Nephron progenitor cell (in vitro differentiated cells): Measurements from ENCODE around the gene MAP10.

Experiments used
- DNase-seq: peaks from one replicate; pipeline ENCODE4 v3.0.0; 2021
- H3K27ac Mint-ChIP-seq: 2 replicates; pipeline ENCODE4 v1.8.0; 2021; ENCODE audit warnings: mild to moderate bottlenecking, moderate library complexity, mixed read lengths
- H3K27me3 Mint-ChIP-seq: 2 replicates; pipeline ENCODE4 v1.8.0; 2021; ENCODE audit warnings: mild to moderate bottlenecking, low read depth, mixed read lengths; ENCODE audit not compliant: poor library complexity
- H3K36me3 Mint-ChIP-seq: 2 replicates; pipeline ENCODE4 v1.8.0; 2021; ENCODE audit warnings: low read depth, mixed read lengths
- H3K4me1 Mint-ChIP-seq: 2 replicates; pipeline ENCODE4 v1.8.0; 2021; ENCODE audit warnings: mixed read lengths
- H3K4me3 Mint-ChIP-seq: 2 replicates; pipeline ENCODE4 v1.8.0; 2021; ENCODE audit warnings: mild to moderate bottlenecking, moderate library complexity, mixed read lengths
- H3K9me3 Mint-ChIP-seq: 2 replicates; pipeline ENCODE4 v1.8.0; 2021; ENCODE audit warnings: mild to moderate bottlenecking, moderate library complexity, mixed read lengths
- TF ChIP-seq, protein P1 (sequence below): fragments of 200-600 bp; sonication (generic); IDR thresholded peaks from 2 replicates; pipeline ENCODE4 v1.5.0; 2021; ENCODE audit warnings: antibody characterized with exemption

The MAP10 gene

DNA sequence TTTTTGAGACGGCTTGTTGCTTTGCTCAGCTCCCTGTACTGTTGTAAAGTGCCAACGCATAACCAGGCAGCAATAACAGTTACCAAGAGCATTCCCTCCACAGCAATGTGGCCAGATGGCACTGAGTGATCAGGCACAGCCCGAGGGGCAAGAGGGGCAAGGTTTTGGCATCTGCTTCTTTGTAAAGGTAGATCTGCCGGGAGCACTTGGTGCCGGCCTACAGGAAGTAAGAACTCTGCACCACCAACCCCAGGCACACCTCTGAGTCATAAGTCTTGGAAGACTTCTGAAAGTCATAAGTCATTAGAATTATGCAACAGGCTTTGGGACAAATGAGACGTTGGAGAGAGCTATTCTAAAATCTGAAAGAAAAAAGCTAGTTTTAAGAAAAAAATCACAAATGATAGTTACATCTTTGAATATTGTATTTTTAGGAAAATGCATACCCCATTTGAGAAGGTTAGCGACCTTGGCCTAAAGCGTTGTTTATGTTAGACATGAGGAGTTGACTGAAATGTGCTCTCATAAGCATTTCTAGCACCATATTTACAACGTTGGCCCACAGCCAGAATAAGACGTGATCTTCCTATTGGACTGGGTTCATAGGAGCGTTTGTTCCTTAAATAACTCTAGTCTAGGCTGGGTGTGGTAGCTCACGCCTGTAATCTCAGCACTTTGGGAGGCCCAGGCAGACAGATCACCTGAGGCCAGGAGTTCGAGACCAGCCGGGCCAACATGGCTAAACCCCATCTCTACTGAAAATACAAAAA is 37.7 kb upstream of the MAP10 start:
- no peak overlapping the region for H3K27ac Mint-ChIP-seq
- H3K4me3 Mint-ChIP-seq = no peak overlapping the region
- peaks cover 28% of the 10 kb centered on the region for H3K4me1 Mint-ChIP-seq
- H3K36me3 Mint-ChIP-seq = peaks cover 23% of the 10 kb centered on the region
- no peaks in the 10 kb centered on the region for H3K27me3 Mint-ChIP-seq
- DNase-seq = no peak
- H3K9me3 Mint-ChIP-seq = peaks cover 24% of the 10 kb centered on the region
- TF ChIP-seq, protein P1, sequence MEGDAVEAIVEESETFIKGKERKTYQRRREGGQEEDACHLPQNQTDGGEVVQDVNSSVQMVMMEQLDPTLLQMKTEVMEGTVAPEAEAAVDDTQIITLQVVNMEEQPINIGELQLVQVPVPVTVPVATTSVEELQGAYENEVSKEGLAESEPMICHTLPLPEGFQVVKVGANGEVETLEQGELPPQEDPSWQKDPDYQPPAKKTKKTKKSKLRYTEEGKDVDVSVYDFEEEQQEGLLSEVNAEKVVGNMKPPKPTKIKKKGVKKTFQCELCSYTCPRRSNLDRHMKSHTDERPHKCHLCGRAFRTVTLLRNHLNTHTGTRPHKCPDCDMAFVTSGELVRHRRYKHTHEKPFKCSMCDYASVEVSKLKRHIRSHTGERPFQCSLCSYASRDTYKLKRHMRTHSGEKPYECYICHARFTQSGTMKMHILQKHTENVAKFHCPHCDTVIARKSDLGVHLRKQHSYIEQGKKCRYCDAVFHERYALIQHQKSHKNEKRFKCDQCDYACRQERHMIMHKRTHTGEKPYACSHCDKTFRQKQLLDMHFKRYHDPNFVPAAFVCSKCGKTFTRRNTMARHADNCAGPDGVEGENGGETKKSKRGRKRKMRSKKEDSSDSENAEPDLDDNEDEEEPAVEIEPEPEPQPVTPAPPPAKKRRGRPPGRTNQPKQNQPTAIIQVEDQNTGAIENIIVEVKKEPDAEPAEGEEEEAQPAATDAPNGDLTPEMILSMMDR = no peak

DNA sequence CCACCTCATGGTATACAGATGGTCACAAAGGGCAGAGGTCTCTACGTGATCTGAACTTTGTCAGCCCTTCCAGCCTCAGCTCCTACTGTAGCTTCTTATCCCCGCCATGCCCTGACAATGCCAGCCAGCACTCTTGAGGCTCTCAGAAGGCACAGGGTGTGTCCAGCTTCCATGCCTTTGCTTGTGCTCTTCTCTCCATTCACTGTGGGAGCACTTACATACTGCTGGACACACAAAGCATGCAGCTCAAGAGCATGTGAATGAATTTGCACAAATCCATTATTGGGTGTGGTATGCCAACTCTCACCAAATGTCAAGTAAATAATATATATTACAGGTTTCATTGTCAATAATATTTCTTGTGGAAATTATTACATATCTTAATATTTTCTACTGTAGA is 36.4 kb upstream of the MAP10 start:
- peaks cover 21% of the 10 kb centered on the region for H3K9me3 Mint-ChIP-seq
- no peak overlapping the region for H3K4me3 Mint-ChIP-seq
- H3K27me3 Mint-ChIP-seq = no peaks in the 10 kb centered on the region
- no peak for DNase-seq
- TF ChIP-seq, protein P1 = no peak
- H3K4me1 Mint-ChIP-seq = peaks cover 28% of the 10 kb centered on the region
- H3K36me3 Mint-ChIP-seq = peaks cover 11% of the 10 kb centered on the region
- no peak overlapping the region for H3K27ac Mint-ChIP-seq

DNA sequence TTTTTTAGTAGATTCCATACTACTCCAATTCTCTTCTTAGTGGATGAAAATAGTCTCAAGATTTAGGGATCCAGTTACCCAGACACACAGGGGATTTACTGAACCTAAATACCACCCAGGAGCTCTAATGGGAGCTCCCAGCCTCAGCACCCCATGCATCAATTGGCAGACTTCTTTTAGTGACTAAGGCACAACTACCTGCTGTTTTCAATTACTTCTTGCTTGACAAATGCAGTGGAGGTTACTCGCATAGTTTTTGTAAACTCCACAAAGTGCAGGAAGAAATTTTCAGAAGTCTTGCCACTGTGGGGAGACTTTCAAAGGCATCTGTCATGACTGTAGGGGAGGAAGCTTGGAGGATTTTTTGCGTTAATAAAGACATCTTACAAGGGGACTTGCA is 35.5 kb upstream of the MAP10 start:
- Mint-ChIP-seq H3K4me1 (peaks cover 23% of the 10 kb centered on the region), H3K27me3 (no peaks in the 10 kb centered on the region), H3K9me3 (peaks cover 11% of the 10 kb centered on the region), H3K36me3 (peaks cover 1% of the 10 kb centered on the region), H3K27ac (no peak overlapping the region), H3K4me3 (no peak overlapping the region)
- DNase-seq = no peak
- TF ChIP-seq, protein P1 = no peak

DNA sequence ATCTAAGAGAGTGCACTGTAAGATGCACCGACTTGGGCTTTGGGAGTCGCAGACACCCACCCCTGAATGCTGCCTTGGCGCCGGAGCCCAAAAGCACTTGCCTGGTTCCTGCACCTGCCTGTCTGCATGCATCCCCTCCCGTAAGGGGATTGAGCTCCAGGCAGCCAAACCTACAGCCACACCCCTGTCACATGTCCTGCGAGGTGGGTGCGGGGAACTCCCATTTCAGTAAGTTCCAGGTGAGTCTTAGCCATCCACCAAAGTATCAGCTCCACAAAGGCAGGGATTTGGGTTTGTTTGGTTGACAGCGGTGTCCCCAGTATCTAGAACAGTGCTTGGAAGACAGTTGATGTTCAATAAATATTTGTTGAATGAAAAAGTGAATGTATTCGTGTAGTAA is 31.5 kb upstream of the MAP10 start:
- H3K9me3 Mint-ChIP-seq = peaks cover 9% of the 10 kb centered on the region
- no peaks in the 10 kb centered on the region for H3K27me3 Mint-ChIP-seq
- H3K4me3 Mint-ChIP-seq = no peak overlapping the region
- TF ChIP-seq, protein P1 = no peak
- no peak overlapping the region for H3K27ac Mint-ChIP-seq
- peaks cover 3% of the 10 kb centered on the region for H3K4me1 Mint-ChIP-seq
- DNase-seq = no peak
- no peaks in the 10 kb centered on the region for H3K36me3 Mint-ChIP-seq

DNA sequence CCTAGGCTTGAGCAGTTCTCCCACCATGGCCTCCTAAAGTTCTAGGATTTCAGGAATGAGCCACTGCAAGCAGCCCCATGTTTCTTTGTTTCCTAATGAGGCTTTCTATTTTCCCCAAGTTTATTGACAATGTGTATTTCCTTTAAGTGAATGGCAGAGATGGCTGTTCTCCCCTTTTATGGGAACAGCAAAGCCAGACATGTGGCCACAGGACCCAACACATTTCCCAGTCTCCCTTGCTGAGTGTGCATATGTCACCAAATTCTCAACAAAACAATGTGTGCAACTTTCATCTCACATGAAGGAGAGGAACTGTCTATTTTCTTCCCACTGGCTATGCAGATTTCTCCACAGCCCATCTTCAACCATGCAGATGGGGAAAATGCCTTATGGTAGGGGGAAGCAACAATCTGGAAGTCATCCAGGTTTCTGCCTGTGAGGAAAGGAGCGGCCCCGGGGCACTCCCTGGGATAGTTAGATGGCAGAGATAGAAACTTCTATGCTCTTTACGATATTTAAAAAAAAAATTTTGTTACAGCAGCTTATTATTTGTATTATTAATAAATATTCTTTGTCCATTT is 28.6 kb upstream of the MAP10 start:
- Mint-ChIP-seq H3K27ac (no peak overlapping the region), H3K36me3 (no peaks in the 10 kb centered on the region), H3K9me3 (peaks cover 9% of the 10 kb centered on the region)

More for the DNA sequence above, 28.6 kb upstream of the MAP10 start:
- no peak for DNase-seq
- Mint-ChIP-seq H3K27me3 (no peaks in the 10 kb centered on the region), H3K4me1 (no peaks in the 10 kb centered on the region), H3K4me3 (no peak overlapping the region)
- TF ChIP-seq, protein P1 = no peak
